Activated CD4-positive, CD25-positive, alpha-beta regulatory T cell treated with anti-CD3 and anti-CD28 coated beads, Interleukin-2, amount 50 U/mL, for 72 hours (primary cell): Measurements from ENCODE around the gene GOLGA8Q.
"Not testable (repeated sequence)": the region's sequence is repeated elsewhere in the genome, so short reads cannot be mapped to it uniquely, and the experiment has no call there.

Experiments
- DNase-seq: peaks from one replicate; pipeline ENCODE4 v3.0.0; 2021

Gene GOLGA8Q

DNA sequence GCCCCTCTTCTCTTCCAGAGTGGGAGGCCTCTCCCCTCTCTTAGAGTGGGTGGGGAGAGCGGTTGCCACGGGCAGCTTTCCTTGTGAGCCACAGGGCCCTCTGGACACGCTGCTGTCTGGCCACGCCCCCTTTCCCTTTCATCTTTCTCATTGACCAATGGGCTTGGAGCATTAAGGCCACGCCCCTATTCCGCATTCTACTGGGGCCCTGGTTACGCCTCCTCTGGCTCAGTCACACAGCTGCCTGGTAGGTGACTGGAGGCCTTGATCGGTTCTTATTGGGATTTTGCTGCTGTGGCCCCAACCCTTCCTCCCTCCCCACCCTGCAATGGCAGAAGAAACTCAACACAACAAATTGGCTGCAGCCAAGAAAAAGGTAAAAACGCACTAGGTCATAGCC lies at the start of gene GOLGA8Q:
Gene GOLGA8Q, plus strand, starts transcription at position 301 of the 400 bp plus-strand sequence. Its CDS starts 28 bp downstream, at position 329.
- not testable (repeated sequence) for DNase-seq

DNA sequence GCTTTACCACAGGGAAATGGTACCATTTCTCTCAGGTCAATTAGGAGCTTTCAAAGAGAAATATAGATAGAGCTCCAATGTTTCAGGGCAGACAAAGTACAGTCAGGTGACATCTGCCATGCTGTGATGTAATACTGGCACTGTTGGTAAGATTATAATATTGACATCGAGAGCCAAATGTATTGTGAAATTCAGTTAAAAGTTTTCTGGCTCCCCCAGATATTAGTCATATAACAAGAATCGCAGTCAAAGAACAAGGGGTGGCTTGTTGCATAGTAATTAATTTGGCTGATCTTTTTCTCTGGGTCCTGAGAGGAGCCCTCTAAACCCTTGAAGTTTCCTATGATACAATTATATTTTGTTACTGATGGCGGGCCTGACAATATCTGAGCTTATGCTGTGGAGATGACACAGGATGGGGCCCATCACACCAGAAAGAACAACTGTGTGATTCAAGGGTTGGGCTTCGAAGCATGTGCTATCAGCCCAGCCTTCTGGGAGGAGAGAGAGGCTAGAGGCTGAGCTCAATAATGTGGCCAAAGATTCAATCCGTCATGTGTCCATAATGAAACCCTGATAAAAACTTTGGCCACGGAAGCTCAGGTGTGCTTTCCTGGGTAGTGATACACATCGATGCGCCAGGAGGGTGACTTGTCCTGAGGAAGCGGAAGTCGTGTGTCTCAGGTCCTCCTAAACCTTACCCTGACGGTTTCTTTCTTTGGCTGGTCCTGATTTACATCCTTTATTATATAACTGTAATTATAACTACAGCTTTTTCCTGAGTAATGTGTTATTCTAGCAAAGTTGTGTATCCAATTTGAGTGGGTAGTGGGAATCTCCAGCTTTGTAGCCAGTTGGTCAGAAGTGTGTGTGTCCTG lies 48.7 kb upstream of the GOLGA8Q start:
- not testable (repeated sequence) for DNase-seq

DNA sequence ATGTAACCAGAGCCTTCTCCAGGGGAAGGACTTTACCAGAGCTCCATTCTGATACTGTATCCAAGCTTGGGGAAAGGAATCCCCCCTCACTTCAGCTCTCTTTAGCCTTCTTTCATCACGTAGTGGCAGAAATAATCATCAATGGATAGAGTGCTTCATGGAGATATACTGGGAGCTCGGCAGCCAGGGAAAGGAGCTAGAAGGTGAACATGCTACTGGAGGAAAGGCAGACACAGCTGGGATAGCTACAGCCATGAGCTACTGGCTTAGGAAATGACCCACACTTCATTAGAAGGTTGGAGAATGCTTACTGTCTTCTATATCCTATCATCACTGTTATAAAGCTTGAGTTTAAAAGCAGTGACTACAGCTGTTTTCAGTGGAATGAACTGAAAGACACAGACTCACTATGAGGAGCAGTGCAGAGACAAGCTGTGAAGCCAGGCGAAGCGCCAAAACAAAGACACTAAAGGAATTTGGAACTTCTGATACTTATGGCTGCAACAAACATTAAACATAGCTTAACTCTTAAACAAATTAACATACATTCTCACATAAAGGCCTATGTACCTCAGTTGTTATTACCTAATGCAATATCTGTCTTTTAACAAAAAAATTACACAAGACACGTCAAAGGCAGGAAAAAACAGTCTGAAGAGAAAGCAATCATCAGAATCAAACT lies 47.5 kb upstream of the GOLGA8Q start:
- DNase-seq: not testable (repeated sequence)

DNA sequence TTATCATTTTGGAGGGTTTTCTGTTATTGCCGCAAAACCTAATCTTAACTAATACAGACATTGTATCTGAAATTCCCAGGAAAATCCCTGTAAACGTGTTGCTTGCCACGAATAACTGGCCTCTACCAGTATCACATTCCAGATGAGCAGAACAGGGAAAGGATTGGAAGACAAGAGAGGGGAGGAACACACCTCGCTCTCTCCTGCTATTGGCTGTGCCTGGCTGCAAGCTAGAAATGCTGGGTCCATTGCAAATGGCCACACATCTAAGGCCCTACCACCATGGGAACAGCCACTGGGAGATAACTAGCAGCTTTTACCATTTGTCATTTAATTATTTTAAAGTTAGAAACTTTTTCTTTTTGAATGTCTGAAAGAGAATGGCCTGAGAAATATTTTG lies 37.3 kb upstream of the GOLGA8Q start:
- DNase-seq: not testable (repeated sequence)

DNA sequence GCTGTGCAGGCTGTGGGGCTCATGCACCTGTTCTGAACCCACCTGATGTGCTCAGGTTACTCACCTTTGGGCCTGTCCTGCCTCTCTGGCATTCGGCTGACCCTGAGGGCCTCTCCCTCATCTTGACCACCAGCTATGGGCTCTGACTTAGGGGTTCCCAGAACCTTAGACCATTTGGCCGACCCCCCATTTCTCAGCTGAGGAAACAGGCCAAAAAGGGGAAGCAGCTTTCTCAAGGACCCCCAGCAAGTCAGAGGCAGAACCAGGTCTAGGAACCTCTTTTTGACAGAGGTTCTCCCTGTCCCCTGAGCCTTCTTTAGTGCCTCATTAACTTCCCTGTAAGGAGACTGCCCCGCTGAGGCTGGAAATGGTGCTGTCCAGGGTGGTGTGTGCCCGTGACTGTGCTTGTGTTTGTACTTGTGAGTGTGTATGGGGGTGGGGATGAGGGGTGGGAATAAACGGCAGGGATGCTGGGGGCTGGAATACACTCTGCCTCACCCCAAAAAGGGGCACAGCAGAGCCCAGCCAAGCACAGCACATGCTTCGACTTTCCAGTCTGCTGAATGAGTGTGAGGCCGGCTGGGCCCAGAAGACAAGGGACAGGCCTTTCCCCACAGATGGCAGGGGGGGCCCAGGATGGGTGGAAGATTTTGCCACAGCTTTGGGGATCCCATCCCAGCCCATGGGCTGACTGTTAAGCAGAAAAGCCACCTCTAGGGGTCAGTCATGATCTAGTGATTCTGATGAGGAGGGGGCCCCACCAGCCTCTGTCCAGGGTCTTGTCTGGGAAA lies 28.2 kb upstream of the GOLGA8Q start:
- not testable (repeated sequence) for DNase-seq

DNA sequence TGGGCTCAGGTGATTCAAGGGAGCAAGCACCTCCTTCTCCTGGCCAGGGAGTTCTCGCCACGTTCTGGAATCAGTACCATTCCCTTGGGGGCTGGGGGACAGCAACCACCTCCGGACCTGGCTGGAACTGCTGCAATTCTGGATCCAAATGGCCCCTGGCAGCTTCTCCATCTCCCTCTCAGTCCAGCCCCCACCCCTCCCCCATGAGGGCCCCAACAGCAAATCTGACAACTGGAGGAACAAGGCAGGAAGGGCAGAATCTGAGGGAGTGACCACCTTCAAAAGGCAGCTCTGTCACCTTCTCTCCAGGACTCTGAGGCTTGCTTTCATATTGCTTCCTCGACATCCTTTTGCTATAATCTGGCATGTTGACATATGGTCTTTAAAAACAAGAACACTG lies 25.9 kb upstream of the GOLGA8Q start:
- not testable (repeated sequence) for DNase-seq

GRCh38 chr15:30529049-30529448 lies 22.8 kb upstream of the GOLGA8Q start:
- not testable (repeated sequence) for DNase-seq

- DNase-seq: not testable (repeated sequence)
These were observed 15.1 kb downstream of the GOLGA8Q start for GRCh38 chr15:30566949-30567348.

DNA sequence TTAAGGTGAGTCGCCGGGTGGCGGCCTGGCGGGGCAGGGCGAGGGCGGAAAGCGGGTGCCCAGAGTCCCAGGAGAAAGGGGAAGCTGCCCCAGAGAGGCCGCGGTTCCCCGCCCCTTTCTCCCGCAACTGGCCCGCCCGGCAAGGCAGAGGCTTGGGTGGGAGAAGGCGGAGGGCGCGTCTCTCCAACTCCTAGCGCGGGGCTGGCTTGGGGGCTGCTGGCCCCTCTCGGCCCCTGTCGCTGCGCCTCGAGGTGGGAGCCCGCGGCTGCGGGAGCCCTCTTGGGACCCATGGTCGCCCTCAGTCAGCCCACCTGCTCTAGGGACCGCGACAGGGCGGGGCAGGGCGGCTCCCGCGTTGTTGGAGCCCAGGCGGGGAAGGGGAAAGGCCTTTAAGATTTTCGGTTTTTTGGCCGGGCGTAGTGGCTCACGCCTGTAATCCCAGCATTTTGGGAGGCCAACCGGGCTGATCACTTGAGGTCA lies 21.2 kb downstream of the GOLGA8Q start:
- DNase-seq: not testable (repeated sequence)

- not testable (repeated sequence) for DNase-seq
These were observed 27.6 kb downstream of the GOLGA8Q start for GRCh38 chr15:30579394-30579970.

DNA sequence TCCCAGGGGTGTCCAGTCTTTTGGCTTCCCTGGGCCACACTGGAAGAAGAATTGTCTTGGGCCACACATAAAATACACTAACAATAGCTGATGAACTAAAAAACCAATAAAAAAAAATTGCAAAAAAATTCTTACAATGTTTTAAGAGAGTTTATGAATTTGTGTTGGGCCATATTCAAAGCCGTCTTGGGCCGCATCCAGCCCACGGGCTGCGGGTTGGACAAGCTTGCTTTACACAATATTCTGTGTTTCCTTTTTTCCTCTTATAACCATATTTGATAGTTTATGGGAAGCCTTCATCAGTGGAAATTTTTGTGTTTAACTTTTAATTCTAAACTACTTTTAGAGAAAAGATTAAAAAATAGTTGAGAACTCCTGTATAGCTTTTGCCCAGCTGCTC lies 28.9 kb downstream of the GOLGA8Q start:
- DNase-seq: not testable (repeated sequence)

- DNase-seq: not testable (repeated sequence)
These were observed 47.1 kb downstream of the GOLGA8Q start for GRCh38 chr15:30598953-30599352.

DNA sequence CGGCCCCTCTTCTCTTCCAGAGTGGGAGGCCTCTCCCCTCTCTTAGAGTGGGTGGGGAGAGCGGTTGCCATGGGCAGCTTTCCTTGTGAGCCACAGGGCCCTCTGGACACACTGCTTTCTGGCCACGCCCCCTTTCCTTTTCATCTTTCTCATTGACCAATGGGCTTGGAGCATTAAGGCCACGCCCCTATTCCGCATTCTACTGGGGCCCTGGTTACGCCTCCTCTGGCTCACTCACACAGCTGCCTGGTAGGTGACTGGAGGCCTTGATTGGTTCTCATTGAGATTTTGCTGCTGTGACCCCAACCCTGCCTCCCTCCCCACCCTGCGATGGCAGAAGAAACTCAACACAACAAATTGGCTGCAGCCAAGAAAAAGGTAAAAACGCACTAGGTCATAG lies 51.9 kb downstream of the GOLGA8Q start, which contains the start of gene GOLGA8H:
Gene GOLGA8H, plus strand, starts transcription at position 233 of the 400 bp plus-strand sequence. Its CDS starts 98 bp downstream, at position 331.
- DNase-seq: not testable (repeated sequence)
